Subcutaneous adipose tissue (tissue), 4 donors: ENCODE results near the gene DDIAS. TPM values are rescaled to one million over a fixed set of nuclear protein-coding genes. Genes with fewer than 3 reads are reported as not detected.

Experiments
- total RNA-seq, 4 donors: library from RNA; depleted of rRNA; stranded (reverse); fragments of >200 nt; gene quantifications; one replicate each; pipeline ENCODE4 v1.1.0, GENCODE V29; 2016
- TF ChIP-seq, protein P1 (sequence below): fragments of 450-650 bp; IDR thresholded peaks from one replicate; pipeline ENCODE4 v1.5.1; 2016; ENCODE audit warnings: low read depth, mild to moderate bottlenecking, control low read depth, antibody characterized with exemption, moderate library complexity

Gene DDIAS, protein sequence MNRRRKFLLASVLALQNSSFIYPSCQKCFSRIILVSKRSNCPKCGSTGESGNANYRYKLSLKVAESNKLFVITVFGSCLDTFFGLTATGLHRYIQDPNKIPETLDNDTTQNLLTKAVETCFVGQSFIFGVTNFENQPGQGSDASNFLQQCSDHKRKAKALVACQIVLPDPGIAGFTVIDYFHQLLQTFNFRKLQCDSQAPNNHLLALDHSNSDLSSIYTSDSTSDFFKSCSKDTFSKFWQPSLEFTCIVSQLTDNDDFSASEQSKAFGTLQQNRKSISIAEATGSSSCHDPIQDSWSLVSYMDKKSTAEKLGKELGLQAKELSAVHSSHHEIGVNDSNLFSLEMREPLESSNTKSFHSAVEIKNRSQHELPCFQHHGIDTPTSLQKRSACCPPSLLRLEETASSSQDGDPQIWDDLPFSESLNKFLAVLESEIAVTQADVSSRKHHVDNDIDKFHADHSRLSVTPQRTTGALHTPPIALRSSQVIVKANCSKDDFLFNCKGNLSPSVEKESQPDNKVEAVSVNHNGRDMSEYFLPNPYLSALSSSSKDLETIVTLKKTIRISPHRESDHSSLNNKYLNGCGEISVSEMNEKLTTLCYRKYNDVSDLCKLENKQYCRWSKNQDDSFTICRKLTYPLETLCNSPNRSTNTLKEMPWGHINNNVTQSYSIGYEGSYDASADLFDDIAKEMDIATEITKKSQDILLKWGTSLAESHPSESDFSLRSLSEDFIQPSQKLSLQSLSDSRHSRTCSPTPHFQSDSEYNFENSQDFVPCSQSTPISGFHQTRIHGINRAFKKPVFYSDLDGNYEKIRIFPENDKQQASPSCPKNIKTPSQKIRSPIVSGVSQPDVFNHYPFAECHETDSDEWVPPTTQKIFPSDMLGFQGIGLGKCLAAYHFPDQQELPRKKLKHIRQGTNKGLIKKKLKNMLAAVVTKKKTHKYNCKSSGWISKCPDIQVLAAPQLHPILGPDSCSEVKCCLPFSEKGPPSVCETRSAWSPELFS
- total RNA-seq: 1 to 10 TPM in 3 of 4 donors, under 1 TPM in 1; 0.38 to 2.4 (median 1.7) TPM

DNA sequence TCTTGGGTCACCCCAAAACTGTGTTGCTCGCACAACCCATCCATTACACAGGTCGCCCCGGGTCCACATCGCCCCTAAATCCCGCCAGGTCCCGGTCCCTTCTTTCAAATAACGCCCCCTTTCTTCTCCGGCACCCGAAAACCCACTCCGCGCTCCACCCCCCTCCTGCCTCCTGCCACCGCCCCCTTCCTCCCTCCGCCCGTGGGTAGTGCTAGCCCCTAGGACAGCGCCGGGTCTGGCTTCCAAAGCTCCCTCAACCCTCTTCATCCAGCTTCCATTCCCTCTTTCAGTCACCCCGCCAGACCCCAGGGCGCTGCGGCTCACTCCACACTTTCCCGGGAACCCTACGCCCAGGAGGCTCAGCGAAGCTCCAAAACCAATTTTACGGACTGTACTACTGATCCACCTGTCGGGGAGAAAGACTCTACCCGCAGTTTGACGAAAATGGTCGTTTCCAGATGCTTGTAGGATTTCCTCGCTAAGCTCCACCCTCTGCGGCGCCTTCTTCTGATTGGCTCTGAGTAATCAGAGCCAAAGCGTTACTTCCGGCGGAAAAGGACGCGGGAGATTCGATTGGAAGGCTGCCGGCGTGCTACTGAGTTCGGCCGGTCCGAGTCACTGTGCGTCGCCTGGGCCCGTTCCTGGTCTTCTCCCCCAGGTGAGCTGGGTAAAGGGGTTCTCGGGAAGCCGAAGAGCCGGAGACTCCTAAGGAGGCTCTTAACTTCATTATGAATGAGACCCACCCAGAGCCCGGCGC is at the start of gene DDIAS:
Gene DDIAS (plus strand): TSS at position 572 of the 757 bp plus-strand sequence. CDS start 13,003 bp downstream, outside the sequence.
- TF ChIP-seq, protein P1, sequence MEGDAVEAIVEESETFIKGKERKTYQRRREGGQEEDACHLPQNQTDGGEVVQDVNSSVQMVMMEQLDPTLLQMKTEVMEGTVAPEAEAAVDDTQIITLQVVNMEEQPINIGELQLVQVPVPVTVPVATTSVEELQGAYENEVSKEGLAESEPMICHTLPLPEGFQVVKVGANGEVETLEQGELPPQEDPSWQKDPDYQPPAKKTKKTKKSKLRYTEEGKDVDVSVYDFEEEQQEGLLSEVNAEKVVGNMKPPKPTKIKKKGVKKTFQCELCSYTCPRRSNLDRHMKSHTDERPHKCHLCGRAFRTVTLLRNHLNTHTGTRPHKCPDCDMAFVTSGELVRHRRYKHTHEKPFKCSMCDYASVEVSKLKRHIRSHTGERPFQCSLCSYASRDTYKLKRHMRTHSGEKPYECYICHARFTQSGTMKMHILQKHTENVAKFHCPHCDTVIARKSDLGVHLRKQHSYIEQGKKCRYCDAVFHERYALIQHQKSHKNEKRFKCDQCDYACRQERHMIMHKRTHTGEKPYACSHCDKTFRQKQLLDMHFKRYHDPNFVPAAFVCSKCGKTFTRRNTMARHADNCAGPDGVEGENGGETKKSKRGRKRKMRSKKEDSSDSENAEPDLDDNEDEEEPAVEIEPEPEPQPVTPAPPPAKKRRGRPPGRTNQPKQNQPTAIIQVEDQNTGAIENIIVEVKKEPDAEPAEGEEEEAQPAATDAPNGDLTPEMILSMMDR: no peak

- TF ChIP-seq, protein P1: no peak
These were observed 47.3 kb upstream of the DDIAS start for GRCh38 chr11:82854242-82854641.

GRCh38 chr11:82855616-82856015 is 45.9 kb upstream of the DDIAS start:
- TF ChIP-seq, protein P1: no peak

GRCh38 chr11:82857145-82857544 is 44.4 kb upstream of the DDIAS start:
- TF ChIP-seq, protein P1: no peak

DNA sequence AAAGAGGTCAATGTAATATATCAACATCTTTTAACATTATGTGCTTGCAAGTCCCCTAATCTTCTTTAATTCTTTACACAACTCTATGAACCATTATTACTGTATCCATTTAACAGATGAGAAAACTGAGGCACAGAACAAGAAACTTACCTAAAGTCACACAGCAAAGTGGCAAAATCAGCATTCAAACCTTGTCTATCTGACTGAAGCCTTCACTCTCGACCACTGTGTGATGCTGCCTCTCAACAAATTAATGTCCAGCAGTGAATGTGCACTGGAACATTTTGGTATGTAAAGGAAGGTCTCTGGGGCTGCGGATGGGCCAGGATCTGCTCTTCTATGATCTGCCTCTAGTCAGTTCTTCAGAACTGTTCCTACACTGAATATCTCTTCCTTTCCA is 43.4 kb upstream of the DDIAS start:
- TF ChIP-seq, protein P1: no peak

- TF ChIP-seq, protein P1: no peak
These were observed 42.9 kb upstream of the DDIAS start for GRCh38 chr11:82858556-82859091.
